Measurements from ENCODE around the gene TMEM207. TPM values are rescaled to one million over a fixed set of nuclear protein-coding genes. Genes with fewer than 3 reads are reported as not detected.

TMEM207 gene
- total and polyA plus RNA-seq, 2 of the 4 experiments (the other 2 are of a cell fraction): not detected

- POLR2A ChIA-PET (ENCODE audit: unreplicated experiment): no interaction called here
- ATAC-seq (ENCODE audit: low read depth): no peak
Observed at GRCh38 chr3:190426806-190427507, 22.7 kb downstream of the TMEM207 start.

More at GRCh38 chr3:190426806-190427507, 22.7 kb downstream of the TMEM207 start:
- no peak overlapping the region for H2BK120ac ChIP-seq (ENCODE audit: low read depth, low read length)
- H3K9me3 ChIP-seq (ENCODE audit: control insufficient read depth, insufficient read depth, low read length): no peaks in the 10 kb centered on the region
- no peak overlapping the region for H2BK20ac ChIP-seq (ENCODE audit: low read depth, low read length)
- no peaks in the 10 kb centered on the region for H3K36me3 ChIP-seq (ENCODE audit: control insufficient read depth, insufficient read depth, low read length)
- no peaks in the 10 kb centered on the region for H3K4me1 ChIP-seq (ENCODE audit: control insufficient read depth, insufficient read depth, low read length)
- no peak overlapping the region for H4K91ac ChIP-seq (ENCODE audit: insufficient read depth, low read depth, low read length)
- no peaks in the 10 kb centered on the region for H3K27me3 ChIP-seq (ENCODE audit: control insufficient read depth, insufficient read depth, low read length)
- no peak overlapping the region for H3K56ac ChIP-seq (ENCODE audit: extremely low read depth, insufficient read depth, low read length)
- no peak overlapping the region for H3K18ac ChIP-seq (ENCODE audit: low read depth, low read length)
- no peaks in the 10 kb centered on the region for H3K9me1 ChIP-seq (ENCODE audit: insufficient read depth, low read length)
- no peak for TF ChIP-seq RCOR1 (IDR thresholded peaks at IDR 0.05; ENCODE audit: insufficient replicate concordance, low read length)
- no peak for TF ChIP-seq BHLHE40 (IDR thresholded peaks at IDR 0.05; ENCODE audit: low read depth, low read length)
- TF ChIP-seq ELK1 (IDR thresholded peaks at IDR 0.05; ENCODE audit: borderline replicate concordance, low read depth, low read length): no peak
- H3K27ac ChIP-seq (ENCODE audit: insufficient read depth, low read length): no peak overlapping the region
- no peak overlapping the region for H2AFZ ChIP-seq (replicated peaks; ENCODE audit: low read length, poor library complexity)
- no peak overlapping the region for H3K4me3 ChIP-seq (ENCODE audit: insufficient read depth, low read depth, low read length)
- H3K79me1 ChIP-seq (ENCODE audit: low read depth in 1 of 2, low read length in 2 of 2): no peaks in the 10 kb centered on the region
- no peak overlapping the region for H3K4me2 ChIP-seq (ENCODE audit: low read depth, low read length)
- DNase-seq: no peak
- BruUV-seq (replicated peaks): no TSS peak
- WGBS, 2 experiments (ENCODE audit: extremely low coverage in 2 of 2, insufficient read length in 1 of 2): 90% methylated on average over 2 of the region's 6 CpGs; no CpG with 5 or more reads in 1 of the 2 experiments
- no peak overlapping the region for H4K5ac ChIP-seq (ENCODE audit: low read depth, low read length)
- intact Hi-C loops (cut with micrococcal nuclease) (no loop called here), dilution Hi-C loops (cut with HindIII; ENCODE audit: low sequenced_read_pairs, unreplicated experiment) (no loop called here), in situ Hi-C loops (cut with MboI; ENCODE audit: low sequenced_read_pairs) (loop anchor here (5.0 kb wide), 1 partner anchor 205 kb away; no protein-coding TSS in a partner anchor)
- no peak overlapping the region for H2BK5ac ChIP-seq (ENCODE audit: low read depth, low read length, poor library complexity, severe bottlenecking)
- H2AK5ac ChIP-seq (ENCODE audit: low read depth, low read length): no peak overlapping the region
- H3K9ac ChIP-seq (ENCODE audit: low read depth, low read length): no peak overlapping the region
- H4K20me1 ChIP-seq (ENCODE audit: insufficient read depth, low read length): no peaks in the 10 kb centered on the region
- no peak overlapping the region for H4K8ac ChIP-seq (ENCODE audit: low read depth in 2 of 2, low read length in 2 of 2)
- no peak overlapping the region for H2AK9ac ChIP-seq (replicated peaks; ENCODE audit: low read depth, low read length, poor library complexity)
- no peak overlapping the region for H3K4ac ChIP-seq (ENCODE audit: low read depth, low read length)
- no peak overlapping the region for H3K23ac ChIP-seq (ENCODE audit: low read depth, low read length)
- H2BK15ac ChIP-seq (ENCODE audit: low read depth, low read length): no peak overlapping the region
- H3K14ac ChIP-seq (replicated peaks; ENCODE audit: low read depth, low read length): no peak overlapping the region
- CTCF ChIA-PET: interaction anchor here (2.0 kb wide), 1 partner anchor 465 kb away, joined by 5 read pairs; no protein-coding TSS in a partner anchor
